Activated T-cell treated with anti-CD3 and anti-CD28 coated beads for 48 hours (primary cell): ENCODE data around the gene IGFBPL1.
"Not testable (repeated sequence)": the region's sequence is repeated elsewhere in the genome, so short reads cannot be mapped to it uniquely, and the experiment has no call there.

Experiments used
- DNase-seq: peaks from one replicate; pipeline ENCODE4 v3.0.0-alpha.2; 2020; ENCODE audit warnings: low read depth

IGFBPL1 gene

DNA sequence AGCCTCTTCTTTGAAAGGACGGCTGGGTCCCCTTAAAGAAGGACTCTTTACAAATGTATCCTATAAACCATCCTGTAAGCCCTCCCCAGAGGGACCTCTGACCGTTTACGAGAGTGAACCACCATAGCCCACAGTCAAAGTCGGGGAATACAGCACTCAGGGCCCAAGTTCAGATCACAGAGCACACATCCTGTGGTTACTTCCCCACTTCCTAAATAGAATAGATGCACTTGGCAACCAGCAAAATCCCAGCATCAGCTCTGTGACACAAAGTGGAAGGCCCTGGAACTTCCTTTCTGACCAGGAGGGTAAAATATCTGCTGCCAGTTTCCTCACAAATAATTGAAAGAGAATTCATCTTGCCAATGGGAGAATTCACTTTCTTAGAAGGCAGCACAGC is 6.9 kb upstream of the IGFBPL1 start:
- DNase-seq: no peak

GRCh38 chr9:38428062-38428461 is 3.8 kb upstream of the IGFBPL1 start:
- no peak for DNase-seq

GRCh38 chr9:38424918-38425317 is 664 bp upstream of the IGFBPL1 start:
- DNase-seq: no peak

- DNase-seq: no peak
Measured at GRCh38 chr9:38423273-38423972, 831 bp downstream of the IGFBPL1 start.

GRCh38 chr9:38422555-38423260 is 1.5 kb downstream of the IGFBPL1 start:
- DNase-seq: no peak

DNA sequence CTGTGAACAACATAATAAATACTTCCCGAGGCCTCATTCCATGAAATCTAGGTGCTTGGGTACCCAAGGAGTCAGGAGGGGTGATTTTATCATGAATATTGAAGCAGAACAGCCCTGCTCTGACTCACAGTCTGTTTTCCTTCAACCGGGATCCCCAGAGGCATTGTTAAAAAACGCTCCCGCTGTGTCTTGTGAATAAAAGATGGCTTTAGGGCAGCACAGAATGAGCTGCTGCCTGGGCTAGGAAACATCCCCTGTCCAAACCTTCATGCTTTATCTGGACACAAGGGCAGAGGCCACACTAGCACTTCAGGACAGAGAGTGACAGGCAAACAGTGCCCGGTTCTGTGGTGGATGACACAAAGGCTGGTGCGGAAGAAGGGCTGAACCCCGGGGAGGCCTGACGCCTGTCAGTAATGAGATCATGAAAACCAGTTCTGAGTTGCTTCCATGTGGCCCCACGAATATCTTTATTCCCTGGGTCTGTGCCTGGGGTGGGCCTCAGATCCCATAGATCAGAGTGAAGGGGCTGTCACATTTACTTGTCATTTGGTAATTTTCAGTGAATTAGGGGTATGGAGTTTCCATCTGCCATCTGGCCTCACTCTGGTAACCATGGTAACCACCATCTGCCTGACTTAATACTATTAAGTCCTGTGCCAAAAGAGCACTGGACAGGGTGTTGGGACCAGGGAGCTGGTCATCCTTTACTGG is 2.6 kb downstream of the IGFBPL1 start:
- DNase-seq: no peak

GRCh38 chr9:38419181-38419580 is 5.1 kb downstream of the IGFBPL1 start:
- no peak for DNase-seq

DNA sequence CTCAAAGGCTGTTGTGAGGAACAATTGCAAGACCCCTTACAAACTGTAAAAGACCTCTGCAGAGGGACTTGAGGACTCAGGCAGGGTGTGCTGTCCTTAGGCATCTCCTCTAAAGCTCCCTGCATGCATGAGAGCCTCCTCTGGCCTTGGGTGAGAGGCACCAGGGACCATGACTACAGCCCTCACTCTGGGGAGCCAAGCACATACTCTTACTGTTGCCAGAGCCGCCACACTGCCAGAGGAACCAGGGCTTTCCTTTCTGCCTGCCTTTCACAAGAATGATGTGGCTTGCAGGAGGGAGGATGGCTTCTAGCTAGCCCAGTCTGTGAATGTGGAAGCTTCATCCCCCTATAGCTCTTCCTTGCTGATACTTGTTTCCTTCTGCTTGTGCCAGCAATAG is 5.9 kb downstream of the IGFBPL1 start:
- no peak for DNase-seq

- no peak for DNase-seq
Measured at GRCh38 chr9:38417003-38417945, 7.0 kb downstream of the IGFBPL1 start.

DNA sequence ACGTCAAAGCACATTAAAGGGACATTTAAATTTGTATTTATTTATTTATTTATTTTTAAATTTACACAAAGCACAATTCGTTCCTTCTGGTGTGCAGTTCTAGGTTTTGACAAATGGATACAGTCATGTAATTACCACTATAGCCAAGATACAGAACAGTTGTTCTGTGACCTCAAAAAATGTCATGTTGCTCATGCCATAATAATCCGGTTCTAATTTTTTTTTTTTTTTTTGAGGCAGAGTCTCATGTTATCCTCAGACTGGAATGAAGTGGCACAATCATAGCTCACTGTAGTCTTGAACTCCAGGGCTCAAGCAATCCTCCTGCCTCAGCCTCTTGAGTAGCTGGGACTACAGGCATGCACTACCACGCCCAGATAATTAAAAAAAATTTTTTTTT is 7.8 kb downstream of the IGFBPL1 start:
- DNase-seq: no peak

GRCh38 chr9:38415856-38416255 is 8.4 kb downstream of the IGFBPL1 start:
- no peak for DNase-seq

DNA sequence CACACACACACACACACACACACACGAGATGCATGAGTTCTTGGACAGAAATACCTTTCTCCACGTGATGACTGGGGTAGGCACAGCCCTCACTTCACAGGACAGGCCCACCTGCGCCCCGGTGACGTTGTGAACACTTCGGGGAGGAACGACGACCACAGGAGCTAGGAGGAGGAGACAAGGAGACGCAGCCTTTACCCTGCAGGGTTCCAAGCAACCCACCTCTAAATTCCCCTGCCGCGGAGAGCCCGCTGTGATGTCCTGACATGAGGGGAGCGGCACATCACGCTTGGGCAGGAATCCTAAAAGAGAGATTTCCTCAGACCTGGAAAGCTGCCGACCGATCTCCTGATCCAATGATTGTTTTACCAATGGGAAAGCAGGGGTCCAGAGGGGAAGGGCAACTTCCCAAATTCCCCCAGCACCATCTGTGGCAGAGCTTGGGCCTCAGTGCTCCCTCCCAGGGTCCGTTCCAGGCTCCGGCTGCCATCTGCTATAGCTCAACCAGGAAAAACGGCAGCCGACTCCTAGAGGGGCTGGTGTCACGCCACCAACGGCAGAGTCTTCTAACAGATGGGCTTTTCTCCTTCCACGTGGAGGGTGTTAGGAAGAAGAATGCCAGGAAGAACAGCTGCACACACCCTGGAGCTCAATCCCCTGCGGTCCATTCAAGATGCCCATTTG is 10.1 kb downstream of the IGFBPL1 start:
- no peak for DNase-seq

GRCh38 chr9:38413283-38413682 is 11.0 kb downstream of the IGFBPL1 start:
- DNase-seq: no peak

DNA sequence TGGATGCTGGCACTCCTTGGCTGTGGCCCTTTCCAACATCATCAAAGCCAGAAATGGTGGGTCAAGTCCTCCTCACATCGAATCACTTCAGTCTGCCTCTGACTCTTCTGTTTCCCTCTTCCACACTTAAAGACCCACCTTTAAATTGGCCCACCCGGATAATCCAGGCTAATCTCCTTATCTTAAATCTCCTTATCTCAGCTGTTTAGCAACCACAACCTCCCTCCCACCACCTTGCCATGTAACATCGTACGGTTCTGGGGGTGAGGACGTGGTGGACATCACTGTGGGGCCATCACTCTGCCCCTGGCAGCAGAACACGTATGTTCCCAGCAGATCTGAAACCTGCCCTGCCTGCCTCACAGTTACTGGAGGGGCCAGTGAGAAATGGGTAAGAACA is 11.5 kb downstream of the IGFBPL1 start:
- DNase-seq: no peak

DNA sequence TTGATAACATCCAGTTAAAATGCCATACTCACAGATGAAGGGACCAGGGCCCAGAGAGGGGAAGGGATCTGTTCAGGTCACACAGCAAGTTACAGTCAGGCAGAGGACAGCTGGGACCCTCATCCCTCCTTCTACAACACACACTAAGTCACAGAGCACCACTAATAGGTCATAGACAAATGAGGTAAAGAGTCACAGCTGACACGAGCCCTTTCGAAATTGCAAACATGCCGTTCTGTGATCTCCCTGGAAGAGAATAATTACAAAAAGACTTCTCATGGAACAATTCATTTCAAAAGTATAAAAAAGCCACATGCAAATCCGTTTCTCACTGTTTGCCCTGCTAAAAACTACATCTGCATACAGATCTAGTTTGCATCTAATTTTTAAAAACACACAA is 15.5 kb downstream of the IGFBPL1 start:
- no peak for DNase-seq

DNA sequence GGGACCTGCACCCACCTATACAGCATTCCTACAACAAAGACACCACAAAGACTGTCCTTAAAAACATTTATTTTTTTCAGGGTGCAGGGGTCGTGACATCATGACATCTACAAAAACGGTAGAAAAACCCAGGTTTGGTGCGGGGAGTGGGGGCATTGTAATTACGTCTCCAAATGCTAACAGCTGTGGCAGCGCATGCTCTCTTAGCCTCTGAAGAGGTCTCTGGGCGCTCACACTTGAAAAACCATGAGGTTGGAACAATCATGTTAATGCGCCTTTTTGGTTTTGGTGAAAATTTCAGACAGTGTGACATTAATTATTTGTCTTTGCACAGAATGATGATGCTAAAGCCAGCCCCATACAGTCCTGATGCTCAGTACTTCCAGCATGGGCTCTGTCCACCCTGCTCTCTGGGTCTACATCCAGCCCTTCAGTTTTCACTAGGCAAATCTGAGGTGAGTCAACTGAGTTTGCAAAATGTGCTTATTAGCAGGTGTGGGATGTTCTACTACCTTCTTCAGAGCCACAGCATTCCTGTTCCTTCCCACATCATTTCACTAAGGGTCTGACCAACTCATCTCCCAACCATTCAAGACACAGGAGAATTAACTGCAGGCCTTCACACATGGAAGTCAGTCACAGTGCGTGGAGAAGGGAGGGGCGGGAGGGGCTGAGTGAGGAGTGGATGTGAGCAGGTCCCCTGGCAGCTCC is 17.6 kb downstream of the IGFBPL1 start:
- DNase-seq: no peak

DNA sequence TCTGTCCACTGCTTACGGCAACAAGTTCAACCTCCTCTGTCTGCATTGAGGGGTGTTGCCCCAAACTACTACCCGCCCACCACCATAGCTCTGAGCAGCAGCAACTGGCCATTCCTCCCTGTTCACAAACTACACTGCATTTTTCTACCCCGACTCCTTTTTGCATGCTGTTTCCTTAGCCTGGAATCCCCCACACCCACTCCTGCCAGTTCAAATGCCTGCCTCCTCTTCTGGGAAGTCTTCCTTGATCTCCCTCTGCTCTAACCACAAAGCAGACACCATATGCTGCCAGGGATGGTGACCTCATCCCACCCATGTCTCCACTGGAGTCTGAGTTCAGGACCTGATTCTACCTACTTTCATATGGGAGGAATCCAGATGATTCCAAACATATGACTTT is 18.5 kb downstream of the IGFBPL1 start:
- no peak for DNase-seq

- DNase-seq: no peak
Measured at GRCh38 chr9:38404314-38404713, 19.9 kb downstream of the IGFBPL1 start.

GRCh38 chr9:38401994-38402393 is 22.3 kb downstream of the IGFBPL1 start:
- DNase-seq: no peak

GRCh38 chr9:38399191-38399590 is 25.1 kb downstream of the IGFBPL1 start:
- not testable (repeated sequence) for DNase-seq

GRCh38 chr9:38396371-38396671 is 27.9 kb downstream of the IGFBPL1 start:
- no peak for DNase-seq
